ENCODE data around the gene EFNB2.

DNA sequence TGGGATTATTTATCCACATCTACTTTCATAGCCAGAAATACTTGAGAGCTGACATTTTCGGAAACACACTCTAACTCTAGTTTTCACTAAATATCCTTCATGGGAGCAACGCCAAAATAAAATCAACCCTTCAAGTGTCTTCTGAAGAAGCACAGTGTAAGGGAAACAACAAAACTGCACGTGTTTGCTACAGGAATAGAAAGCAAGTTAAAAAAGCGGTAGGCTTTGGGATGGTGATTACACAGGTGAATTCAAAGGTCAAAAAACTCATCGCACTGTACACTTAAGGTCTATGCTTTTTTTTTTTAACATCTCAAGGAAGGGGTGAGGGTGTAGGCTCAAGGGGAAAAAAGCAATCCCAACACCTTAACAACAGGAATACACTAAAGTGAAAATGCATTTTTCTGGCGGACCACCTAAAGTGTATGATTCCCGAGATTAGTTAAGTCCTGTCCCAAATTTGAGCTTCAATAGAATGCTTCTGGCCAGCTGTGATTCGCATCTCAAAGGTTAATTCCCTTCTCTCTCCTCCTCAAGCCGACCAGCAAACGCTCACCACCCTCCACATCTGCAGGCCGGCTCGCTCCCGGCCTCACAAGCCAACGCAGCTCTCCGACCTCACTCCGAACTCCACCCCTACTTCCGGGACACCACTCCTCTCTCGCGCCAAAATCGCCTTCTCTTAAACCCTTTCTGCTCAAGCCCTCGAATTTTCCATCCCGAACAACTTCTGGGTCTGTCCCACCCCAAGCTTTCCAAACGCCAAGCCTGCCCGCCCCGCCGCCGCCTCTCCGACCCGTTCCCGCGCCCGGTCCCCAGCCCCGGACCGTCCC, 31.4 kb upstream of the EFNB2 start:
- TF ChIP-seq, protein P1, sequence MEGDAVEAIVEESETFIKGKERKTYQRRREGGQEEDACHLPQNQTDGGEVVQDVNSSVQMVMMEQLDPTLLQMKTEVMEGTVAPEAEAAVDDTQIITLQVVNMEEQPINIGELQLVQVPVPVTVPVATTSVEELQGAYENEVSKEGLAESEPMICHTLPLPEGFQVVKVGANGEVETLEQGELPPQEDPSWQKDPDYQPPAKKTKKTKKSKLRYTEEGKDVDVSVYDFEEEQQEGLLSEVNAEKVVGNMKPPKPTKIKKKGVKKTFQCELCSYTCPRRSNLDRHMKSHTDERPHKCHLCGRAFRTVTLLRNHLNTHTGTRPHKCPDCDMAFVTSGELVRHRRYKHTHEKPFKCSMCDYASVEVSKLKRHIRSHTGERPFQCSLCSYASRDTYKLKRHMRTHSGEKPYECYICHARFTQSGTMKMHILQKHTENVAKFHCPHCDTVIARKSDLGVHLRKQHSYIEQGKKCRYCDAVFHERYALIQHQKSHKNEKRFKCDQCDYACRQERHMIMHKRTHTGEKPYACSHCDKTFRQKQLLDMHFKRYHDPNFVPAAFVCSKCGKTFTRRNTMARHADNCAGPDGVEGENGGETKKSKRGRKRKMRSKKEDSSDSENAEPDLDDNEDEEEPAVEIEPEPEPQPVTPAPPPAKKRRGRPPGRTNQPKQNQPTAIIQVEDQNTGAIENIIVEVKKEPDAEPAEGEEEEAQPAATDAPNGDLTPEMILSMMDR (IDR thresholded peaks at IDR 0.05; ENCODE audit: low read depth, low read length, missing input control), result no peak
- TF ChIP-seq GABPA (IDR thresholded peaks at IDR 0.05 in 1 of 2, conservative IDR thresholded peaks at IDR 0.05 in 1 of 2) (no peak), TAF1 (conservative IDR thresholded peaks at IDR 0.05) (no peak), RAD21 (IDR thresholded peaks at IDR 0.05) (no peak)
- TF ChIP-seq, protein P2, sequence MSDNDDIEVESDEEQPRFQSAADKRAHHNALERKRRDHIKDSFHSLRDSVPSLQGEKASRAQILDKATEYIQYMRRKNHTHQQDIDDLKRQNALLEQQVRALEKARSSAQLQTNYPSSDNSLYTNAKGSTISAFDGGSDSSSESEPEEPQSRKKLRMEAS (IDR thresholded peaks at IDR 0.05), result peak; percentile 39

All from liver (tissue), 3 donors.